SKM-1 treated with dmso at 0.1 percent for 144 hours (cell line): ENCODE measurements around the gene NEK9.

Experiments
- DNase-seq: peaks from one replicate; lab custom pipeline; 2025; ENCODE audit not compliant: unreplicated experiment; lab: John Stamatoyannopoulos, UW

The NEK9 gene

DNA sequence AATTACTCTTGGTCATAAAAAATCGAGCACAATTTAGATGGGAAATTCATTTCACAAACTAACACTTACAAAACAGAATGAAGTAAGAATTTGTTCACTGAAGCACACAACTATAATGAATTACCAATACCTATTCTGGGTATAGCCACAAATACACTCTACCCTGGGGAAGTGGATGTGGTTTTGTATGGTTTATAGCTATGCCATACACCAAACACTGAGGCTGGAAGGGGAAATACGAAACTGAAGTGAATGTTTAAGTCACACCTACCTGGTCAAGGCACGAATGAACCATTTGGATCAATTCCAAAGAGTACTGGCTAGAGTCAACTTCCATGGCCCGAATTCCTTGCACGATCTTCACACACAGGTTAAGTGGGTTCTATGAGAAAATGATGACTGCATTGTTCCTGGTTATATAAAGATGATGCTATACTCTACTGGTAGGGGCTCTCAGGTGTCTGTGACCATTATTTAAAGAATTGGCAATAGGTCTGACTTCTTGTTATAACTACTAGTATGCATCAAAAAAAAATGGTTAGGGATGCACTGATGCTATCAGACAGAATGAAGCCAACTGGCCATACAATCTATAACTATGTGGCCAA lies 12.8 kb downstream of the NEK9 start:
- DNase-seq = no peak

GRCh38 chr14:75109877-75110276 lies 17.0 kb downstream of the NEK9 start:
- no peak for DNase-seq

DNA sequence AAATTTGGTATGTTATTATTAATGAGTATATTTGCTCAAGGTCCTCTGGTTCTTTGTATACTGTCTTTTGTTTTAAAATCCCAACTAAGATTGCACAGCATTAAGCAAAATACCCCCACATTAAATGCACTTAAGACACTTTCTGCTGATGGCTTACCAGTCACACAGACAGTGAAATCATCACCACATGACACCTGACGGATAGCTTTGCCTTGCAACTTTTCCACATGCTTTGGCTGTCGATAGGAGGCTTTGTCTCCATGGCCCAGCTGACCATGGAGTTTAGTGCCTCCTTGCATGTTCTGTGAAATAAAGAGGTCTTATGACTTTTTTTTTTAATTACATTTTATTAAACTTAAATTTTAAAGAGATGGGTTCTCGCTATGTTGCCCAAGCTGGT lies 19.7 kb downstream of the NEK9 start:
- DNase-seq = no peak

- no peak for DNase-seq
Observed at GRCh38 chr14:75101491-75101890, 25.4 kb downstream of the NEK9 start.

DNA sequence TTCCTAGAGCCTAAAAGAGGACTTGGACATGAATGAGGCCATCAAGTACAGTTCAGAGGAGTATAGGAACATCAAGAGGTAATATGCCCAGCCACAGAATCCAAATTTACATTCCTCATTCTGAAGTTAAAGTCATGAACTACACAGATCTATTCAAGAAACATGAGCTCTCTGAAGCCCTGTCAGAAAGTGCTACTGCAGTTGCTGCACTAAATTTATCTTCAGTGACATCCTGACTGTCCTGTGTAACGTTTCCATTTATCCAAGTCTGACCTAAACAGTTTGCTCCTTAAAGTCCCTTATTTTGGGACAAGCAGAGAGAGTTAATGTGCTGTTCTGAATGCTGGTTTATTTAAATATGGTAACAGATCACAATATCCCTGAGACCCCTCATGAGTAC lies 28.2 kb downstream of the NEK9 start:
- DNase-seq = no peak

GRCh38 chr14:75098212-75098611 lies 28.6 kb downstream of the NEK9 start:
- no peak for DNase-seq

DNA sequence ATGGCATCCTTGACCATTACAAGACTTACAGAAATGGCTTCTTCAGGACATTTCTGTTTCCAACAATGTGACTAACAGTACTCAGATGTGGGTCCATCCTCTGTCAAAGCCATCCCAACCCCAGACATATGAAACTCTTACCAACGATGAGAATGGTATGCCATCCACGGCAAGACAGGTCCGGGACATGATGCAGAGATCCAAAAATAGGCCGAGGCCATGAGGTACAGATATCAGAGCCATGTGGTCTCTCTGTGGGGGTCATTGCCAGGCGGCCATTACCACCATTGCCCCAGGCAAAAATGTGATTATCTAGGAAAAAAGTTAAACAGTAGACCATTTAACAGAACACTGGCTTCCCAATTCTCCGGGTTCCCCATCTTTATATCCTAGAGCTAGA lies 29.9 kb downstream of the NEK9 start:
- no peak for DNase-seq

DNA sequence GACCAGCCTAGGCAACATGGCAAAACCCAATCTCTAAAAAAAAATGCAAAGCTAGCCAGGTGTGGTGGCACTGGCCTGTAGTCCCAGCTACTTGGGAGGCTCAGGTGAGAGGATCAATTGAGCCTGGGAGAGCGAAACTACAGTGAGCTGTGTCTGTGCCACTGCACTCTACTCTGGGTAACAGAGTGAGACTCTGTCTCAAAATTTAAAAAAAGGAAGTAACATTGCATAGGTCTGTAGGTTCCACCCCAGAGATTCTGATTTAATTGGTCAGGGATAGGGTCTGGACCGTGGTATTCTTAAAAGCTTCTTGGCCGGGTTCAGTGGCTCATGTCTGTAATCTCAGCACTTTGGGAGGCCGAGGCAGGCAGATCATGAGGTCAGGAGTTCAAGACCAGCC lies 31.2 kb downstream of the NEK9 start:
- DNase-seq = no peak

- no peak for DNase-seq
Observed at GRCh38 chr14:75094896-75095295, 32.0 kb downstream of the NEK9 start.

DNA sequence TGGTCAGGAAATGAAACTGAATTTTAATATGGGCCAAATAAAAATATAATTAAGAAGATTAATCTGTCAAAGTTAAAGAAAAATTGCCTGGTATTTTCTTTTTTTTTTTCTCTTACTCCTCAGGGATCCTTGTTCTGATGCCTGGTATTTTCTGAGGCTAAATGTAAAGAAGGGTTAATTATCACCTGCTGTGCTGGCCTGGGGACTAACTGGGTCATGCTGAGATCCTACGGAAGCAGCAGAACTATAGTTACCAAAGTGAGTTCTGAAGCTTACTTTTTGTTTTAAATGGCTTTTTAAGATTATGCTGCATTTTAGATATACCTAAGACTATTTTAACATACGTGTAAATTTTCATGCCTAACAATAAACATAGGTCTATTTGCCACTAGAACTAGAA lies 34.1 kb downstream of the NEK9 start:
- no peak for DNase-seq

DNA sequence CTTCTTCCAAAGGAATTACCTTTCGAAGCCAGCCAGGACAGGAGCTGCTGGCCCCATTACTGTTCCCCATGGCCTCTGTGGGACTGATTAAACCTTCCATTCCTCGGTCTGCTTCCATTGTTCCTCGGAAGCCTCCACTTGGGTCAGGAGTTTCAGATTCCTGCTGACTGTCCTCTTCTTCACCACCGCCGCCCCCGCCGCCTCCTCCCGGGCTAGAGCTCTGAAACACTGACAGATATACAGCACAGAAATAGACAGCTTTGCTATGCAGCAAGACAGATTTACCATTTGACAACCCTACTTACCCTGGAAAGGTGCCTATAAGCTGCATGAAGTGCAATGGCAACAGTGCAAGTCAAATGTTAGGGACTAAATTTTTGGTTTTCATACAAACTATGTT lies 35.6 kb downstream of the NEK9 start:
- DNase-seq = no peak

DNA sequence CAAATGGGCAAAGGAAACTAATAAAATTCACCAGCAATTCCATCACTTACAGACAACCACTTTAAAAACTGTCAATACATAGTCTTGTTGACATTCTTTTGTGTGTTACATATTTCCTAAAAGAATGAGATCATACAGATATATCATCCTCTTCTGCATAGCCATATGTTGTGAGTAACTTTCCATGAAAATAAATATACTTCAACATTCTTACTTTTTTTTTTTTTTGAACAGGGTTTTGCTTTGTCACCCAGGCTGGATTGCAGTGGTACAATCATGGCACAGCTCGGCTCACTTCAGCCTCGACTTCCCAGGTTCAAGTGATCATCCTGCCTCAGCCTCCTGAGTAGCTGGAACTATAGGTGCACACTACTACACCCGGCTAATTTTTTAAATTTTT lies 36.5 kb downstream of the NEK9 start:
- no peak for DNase-seq

- peak; percentile 4 for DNase-seq
Observed at GRCh38 chr14:75088566-75089373, 38.1 kb downstream of the NEK9 start.

DNA sequence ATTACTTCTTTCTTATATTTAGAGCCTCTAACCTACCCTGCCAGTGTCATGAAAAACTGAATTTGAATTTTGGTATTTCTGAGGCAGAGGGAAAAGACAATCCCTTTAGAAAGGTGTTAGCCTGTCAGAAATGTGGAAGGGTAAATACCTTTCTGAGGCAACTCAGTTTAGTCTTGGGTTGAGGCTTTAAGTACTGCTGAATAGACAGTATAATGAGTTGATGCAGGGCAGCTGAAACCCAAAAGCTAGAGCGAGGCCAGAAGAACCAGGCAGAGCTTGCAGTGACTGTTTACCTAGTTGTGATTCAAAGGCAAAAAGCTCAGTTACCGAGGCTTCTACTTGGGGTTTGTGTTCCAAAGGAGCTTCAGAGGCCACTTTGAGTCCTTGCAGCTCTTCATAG lies 38.7 kb downstream of the NEK9 start:
- no peak for DNase-seq

DNA sequence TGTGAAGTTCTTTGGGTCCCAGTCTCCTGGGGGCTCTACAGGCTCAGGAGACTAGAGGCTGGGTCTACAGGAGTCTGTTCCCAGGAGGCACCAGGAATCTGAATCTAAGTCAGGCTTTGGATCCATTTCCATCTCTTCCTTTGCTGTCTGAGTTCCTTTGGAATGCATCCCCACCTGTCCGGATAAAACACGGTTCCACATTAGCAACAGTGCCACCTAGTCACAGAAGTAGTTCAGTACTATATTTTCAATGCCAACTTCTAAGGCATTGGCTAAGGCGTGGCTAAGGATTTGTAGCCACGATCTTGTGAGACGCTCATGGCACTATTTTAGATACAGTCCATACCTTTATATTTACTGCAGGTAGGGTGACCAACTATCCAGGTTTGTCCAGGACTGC lies 42.3 kb downstream of the NEK9 start:
- no peak for DNase-seq

DNA sequence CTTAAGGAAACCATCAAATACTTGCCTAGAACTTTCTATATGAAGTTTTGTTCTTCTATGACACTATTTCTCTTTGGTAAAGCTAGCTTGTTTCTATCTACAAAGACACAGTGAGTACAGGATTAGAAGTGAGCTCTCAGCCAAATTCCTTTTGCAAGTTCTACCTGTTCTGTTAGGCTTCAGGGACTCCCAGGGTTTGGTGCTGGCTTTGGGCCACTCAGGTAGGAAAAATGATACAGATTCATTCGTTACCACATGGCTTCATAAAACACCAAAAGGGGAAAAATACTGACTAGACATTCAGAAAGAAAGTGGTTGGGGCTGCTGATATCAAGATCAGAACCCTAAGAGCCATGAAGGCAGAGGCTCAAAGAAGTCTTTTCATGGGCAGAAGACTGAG lies 43.6 kb downstream of the NEK9 start:
- no peak for DNase-seq

- no peak for DNase-seq
Observed at GRCh38 chr14:75081660-75082229, 45.1 kb downstream of the NEK9 start.

DNA sequence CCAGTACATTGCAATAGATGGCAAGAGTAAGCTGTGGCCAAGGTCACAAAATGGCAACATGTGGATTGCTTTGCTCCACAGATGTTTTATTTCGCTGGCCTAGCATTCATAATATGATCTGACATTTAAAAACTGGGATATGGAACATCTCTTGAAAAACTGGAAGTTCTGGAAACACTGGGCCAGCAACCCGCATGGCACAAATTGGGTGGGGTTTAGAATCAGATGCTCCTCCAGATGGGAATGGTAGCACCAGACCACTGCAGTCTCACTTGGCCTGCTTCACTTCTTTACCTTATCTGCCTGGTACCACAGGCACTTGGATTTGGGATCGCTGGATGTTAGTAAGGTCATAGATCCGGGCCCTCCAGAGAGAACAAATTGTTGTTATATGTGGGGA lies 47.3 kb downstream of the NEK9 start:
- no peak for DNase-seq

DNA sequence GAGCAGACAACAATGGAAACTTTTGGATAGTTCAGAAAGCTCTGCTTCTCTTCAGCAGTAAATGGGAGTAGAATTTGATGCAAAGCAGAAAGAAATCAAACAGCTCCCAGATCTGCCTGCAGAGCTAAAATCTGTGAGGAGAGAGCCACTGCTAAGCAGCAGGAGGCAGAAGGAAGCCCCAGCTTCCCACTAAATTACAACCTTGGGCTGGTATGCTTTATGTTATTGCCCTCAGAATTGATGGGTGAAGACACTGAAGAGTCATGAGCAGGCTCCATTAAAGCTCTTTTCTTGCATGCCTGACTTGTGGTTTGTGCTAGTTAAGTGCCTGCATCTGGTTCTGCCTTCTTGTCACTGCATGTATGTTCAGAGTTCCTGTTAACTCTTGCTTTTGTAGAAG lies 49.1 kb downstream of the NEK9 start:
- DNase-seq = no peak

GRCh38 chr14:75070383-75070782 lies 56.5 kb downstream of the NEK9 start:
- no peak for DNase-seq

- no peak for DNase-seq
Observed at GRCh38 chr14:75069811-75070145, 57.1 kb downstream of the NEK9 start.

DNA sequence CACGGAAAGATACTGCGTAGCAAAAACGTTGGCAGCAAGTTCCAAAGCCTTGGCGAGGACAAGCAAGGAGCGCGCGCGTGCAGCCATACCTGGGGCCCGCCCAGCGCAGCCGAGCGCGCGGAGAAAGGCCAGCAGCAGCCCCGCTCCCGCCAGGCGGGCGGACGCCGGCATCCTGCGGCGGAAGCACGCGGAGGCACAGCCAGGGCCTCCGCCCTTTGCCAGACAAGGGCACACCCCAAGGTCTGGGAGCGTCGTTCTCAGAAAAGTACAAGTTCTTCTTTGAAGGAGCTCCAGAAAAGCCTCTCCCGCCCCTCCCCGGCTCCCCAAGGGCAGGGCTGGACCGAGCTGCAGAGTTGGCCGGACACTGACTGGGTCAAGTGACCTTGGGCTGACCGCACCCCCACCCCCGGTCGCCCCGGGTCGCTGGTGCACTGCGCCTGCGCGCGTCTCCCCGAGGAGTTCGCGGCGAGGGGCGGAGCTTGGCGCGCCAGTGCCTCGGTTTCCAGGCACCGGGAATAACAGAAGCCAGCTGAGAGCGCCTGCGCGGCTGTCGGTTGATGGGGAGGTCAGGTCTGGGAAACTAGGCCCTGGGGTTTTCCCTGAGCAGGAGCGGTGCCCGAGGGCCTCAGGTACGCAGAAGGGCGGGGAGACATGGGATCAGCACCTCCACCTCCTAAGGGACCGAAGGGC lies 57.6 kb downstream of the NEK9 start, which contains the start of gene ZC2HC1C:
Gene ZC2HC1C, plus strand, starts transcription at position 521 of the 690 bp plus-strand sequence. CDS start 933 bp downstream, outside the sequence.
- peak; percentile 43 for DNase-seq
